Neuronal stem cell (in vitro differentiated cells): Measurements from ENCODE around the gene PDZRN4.
"Not testable (repeated sequence)": the region's sequence is repeated elsewhere in the genome, so short reads cannot be mapped to it uniquely, and the experiment has no call there.

Source experiments
- DNase-seq: peaks from one replicate; pipeline ENCODE4 v3.0.0-alpha.2; 2013; ENCODE audit warnings: low spot score
- H2AFZ ChIP-seq: one replicate; pipeline ENCODE4 v1.6.1; 2013; ENCODE audit warnings: mild to moderate bottlenecking, low read length, inconsistent platforms
- H2AK5ac ChIP-seq: 2 replicates; pipeline ENCODE4 v1.6.1; 2013; ENCODE audit warnings: low read depth, mild to moderate bottlenecking, inconsistent platforms, low read length, moderate library complexity, mixed read lengths
- H2BK120ac ChIP-seq: 2 replicates; pipeline ENCODE4 v1.6.1; 2013; ENCODE audit warnings: low read depth, mild to moderate bottlenecking, inconsistent platforms, low read length, moderate library complexity, mixed read lengths
- H2BK12ac ChIP-seq: one replicate; pipeline ENCODE4 v1.6.1; 2013; ENCODE audit warnings: low read length, inconsistent platforms
- H2BK15ac ChIP-seq: 2 replicates; pipeline ENCODE4 v1.6.1; 2013; ENCODE audit warnings: mild to moderate bottlenecking, low read length, inconsistent platforms, mixed read lengths
- H2BK5ac ChIP-seq: one replicate; pipeline ENCODE4 v1.6.1; 2013; ENCODE audit warnings: inconsistent platforms, mild to moderate bottlenecking, low read length, moderate library complexity
- H3K14ac ChIP-seq: one replicate; pipeline ENCODE4 v1.6.1; 2013; ENCODE audit warnings: low read length, inconsistent platforms
- H3K18ac ChIP-seq: 2 replicates; pipeline ENCODE4 v1.6.1; 2013; ENCODE audit warnings: low read length, inconsistent platforms
- H3K23ac ChIP-seq: 2 replicates; pipeline ENCODE4 v1.6.1; 2013; ENCODE audit warnings: low read depth, mild to moderate bottlenecking, mixed read lengths, low read length, inconsistent platforms; ENCODE audit not compliant: poor library complexity
- H3K27ac ChIP-seq: replicated peaks from 3 replicates; pipeline ENCODE4 v1.5.1; 2013; ENCODE audit warnings: low read length, inconsistent platforms
- H3K27me3 ChIP-seq, 3 experiments: 2 replicates each; pipeline ENCODE4 v1.6.1; 2013; ENCODE audit warnings: low read length in 3 of 3, mild to moderate bottlenecking in 2 of 3, inconsistent platforms in 1 of 3, low read depth in 1 of 3, mixed read lengths in 1 of 3, moderate library complexity in 1 of 3; ENCODE audit not compliant: control insufficient read depth in 3 of 3, insufficient read depth in 3 of 3
- H3K36me3 ChIP-seq, 2 donors: replicated peaks in 1 of 2; 2 replicates each; pipeline ENCODE4 v1.6.1; 2013; ENCODE audit warnings: low read length in 2 of 2; ENCODE audit not compliant: control insufficient read depth in 2 of 2, insufficient read depth in 2 of 2
- H3K4ac ChIP-seq: 2 replicates; pipeline ENCODE4 v1.6.1; 2013; ENCODE audit warnings: inconsistent platforms, mild to moderate bottlenecking, low read length, moderate library complexity
- H3K4me1 ChIP-seq, 2 donors: 1 replicate in 1 of 2; 2 replicates in 1 of 2; pipeline ENCODE4 v1.6.1; 2013; ENCODE audit warnings: low read length in 2 of 2, low read depth in 1 of 2; ENCODE audit not compliant: control insufficient read depth in 2 of 2, insufficient read depth in 1 of 2
- H3K4me2 ChIP-seq: one replicate; pipeline ENCODE4 v1.6.1; 2013; ENCODE audit warnings: mild to moderate bottlenecking, low read length, inconsistent platforms; ENCODE audit not compliant: insufficient read depth, poor library complexity, severe bottlenecking
- H3K4me3 ChIP-seq, 2 donors: 2 replicates each; pipeline ENCODE4 v1.5.1; 2013; ENCODE audit warnings: low read length in 2 of 2, mild to moderate bottlenecking in 2 of 2, inconsistent platforms in 1 of 2, moderate library complexity in 1 of 2
- H3K79me1 ChIP-seq: one replicate; pipeline ENCODE4 v1.6.1; 2013; ENCODE audit warnings: low read depth, mild to moderate bottlenecking, inconsistent platforms, low read length, moderate library complexity
- H3K9ac ChIP-seq: one replicate; pipeline ENCODE4 v1.6.1; 2013; ENCODE audit warnings: mild to moderate bottlenecking, low read depth, low read length, inconsistent platforms; ENCODE audit not compliant: poor library complexity
- H3K9me3 ChIP-seq, 2 donors: replicated peaks in 1 of 2; 2 replicates each; pipeline versions ENCODE3 to v1.6.1; 2013; ENCODE audit warnings: low read length in 2 of 2, mild to moderate bottlenecking in 2 of 2, inconsistent platforms in 1 of 2, low read depth in 1 of 2, mixed read lengths in 1 of 2, moderate library complexity in 1 of 2; ENCODE audit not compliant: control insufficient read depth in 2 of 2, insufficient read depth in 1 of 2
- H4K8ac ChIP-seq: one replicate; pipeline ENCODE4 v1.6.1; 2013; ENCODE audit warnings: low read depth, mild to moderate bottlenecking, inconsistent platforms, low read length, moderate library complexity
- H4K91ac ChIP-seq: one replicate; pipeline ENCODE4 v1.6.1; 2013; ENCODE audit warnings: low read length, low read depth, mild to moderate bottlenecking, inconsistent platforms; ENCODE audit not compliant: poor library complexity
- WGBS, 2 donors: extraction: QIAGEN DNeasy Blood & Tissue Kit; methylation state at CpG; one replicate each; pipeline ENCODE4 v1.1.7; 2013; ENCODE audit warnings: missing lambda C conversion rate in 2 of 2, mixed read lengths in 1 of 2; ENCODE audit not compliant: insufficient read length in 2 of 2, insufficient replicate concordance in 1 of 2; ENCODE audit errors: extremely low coverage in 2 of 2; 5-methylcytosine and 5-hydroxymethylcytosine counted together

Gene PDZRN4

GRCh38 chr12:41263196-41263595, 75.1 kb downstream of the PDZRN4 start:
- WGBS, 2 donors, result no CpG with 5 or more reads among the region's 6 CpGs
- H3K27me3 ChIP-seq, H3K4ac ChIP-seq, H3K79me1 ChIP-seq, H3K18ac ChIP-seq, H2BK12ac ChIP-seq, H4K8ac ChIP-seq, H2AFZ ChIP-seq, H3K4me2 ChIP-seq, H2BK15ac ChIP-seq, H3K4me1 ChIP-seq, H2BK5ac ChIP-seq, H3K27ac ChIP-seq, H3K36me3 ChIP-seq, H4K91ac ChIP-seq, H2AK5ac ChIP-seq, H3K9me3 ChIP-seq, H3K4me3 ChIP-seq, DNase-seq, H3K14ac ChIP-seq, H3K23ac ChIP-seq, H2BK120ac ChIP-seq, H3K9ac ChIP-seq: not testable (repeated sequence)

GRCh38 chr12:41264281-41264680, 76.2 kb downstream of the PDZRN4 start:
- no peak overlapping the region for H3K27ac ChIP-seq
- H4K8ac ChIP-seq, result no peak overlapping the region
- H3K14ac ChIP-seq, result no peak overlapping the region
- no peak overlapping the region for H3K9ac ChIP-seq
- H2BK15ac ChIP-seq, result no peak overlapping the region
- no peak overlapping the region for H3K4me3 ChIP-seq
- H3K18ac ChIP-seq, result no peak overlapping the region
- no peak overlapping the region for H3K23ac ChIP-seq
- H2BK12ac ChIP-seq, result no peak overlapping the region
- DNase-seq, result no peak
- H3K4ac ChIP-seq, result no peak overlapping the region
- no peak overlapping the region for H2BK5ac ChIP-seq
- no peak overlapping the region for H2BK120ac ChIP-seq
- H3K36me3 ChIP-seq, result no peaks in the 10 kb centered on the region
- no peak overlapping the region for H3K4me2 ChIP-seq
- H3K4me1 ChIP-seq, result no peaks in the 10 kb centered on the region
- no peaks in the 10 kb centered on the region for H3K79me1 ChIP-seq
- H3K9me3 ChIP-seq, result no peaks in the 10 kb centered on the region
- no peaks in the 10 kb centered on the region for H3K27me3 ChIP-seq
- no peak overlapping the region for H4K91ac ChIP-seq
- H2AFZ ChIP-seq, result no peak overlapping the region
- no peak overlapping the region for H2AK5ac ChIP-seq

GRCh38 chr12:41269056-41269455, 80.9 kb downstream of the PDZRN4 start:
- no peaks in the 10 kb centered on the region for H3K4me1 ChIP-seq
- no CpG with 5 or more reads among the region's 1 CpG for WGBS, 2 donors
- H2BK15ac ChIP-seq, result no peak overlapping the region
- no peak overlapping the region for H4K8ac ChIP-seq
- H3K36me3 ChIP-seq, result no peaks in the 10 kb centered on the region
- no peak for DNase-seq
- H2AK5ac ChIP-seq, result no peak overlapping the region
- H3K27ac ChIP-seq, result no peak overlapping the region
- no peak overlapping the region for H2BK120ac ChIP-seq
- no peak overlapping the region for H3K14ac ChIP-seq
- H3K4me2 ChIP-seq, result no peak overlapping the region
- no peak overlapping the region for H2BK5ac ChIP-seq
- no peaks in the 10 kb centered on the region for H3K79me1 ChIP-seq
- no peak overlapping the region for H3K18ac ChIP-seq
- H3K9ac ChIP-seq, result no peak overlapping the region
- no peak overlapping the region for H3K23ac ChIP-seq
- H4K91ac ChIP-seq, result no peak overlapping the region
- H3K4me3 ChIP-seq, result no peak overlapping the region
- no peaks in the 10 kb centered on the region for H3K9me3 ChIP-seq
- no peak overlapping the region for H2BK12ac ChIP-seq
- no peaks in the 10 kb centered on the region for H3K27me3 ChIP-seq
- no peak overlapping the region for H3K4ac ChIP-seq
- no peak overlapping the region for H2AFZ ChIP-seq

GRCh38 chr12:41271489-41271888, 83.4 kb downstream of the PDZRN4 start:
- H2BK5ac ChIP-seq, result no peak overlapping the region
- H2AK5ac ChIP-seq, result no peak overlapping the region
- H3K18ac ChIP-seq, result no peak overlapping the region
- no peaks in the 10 kb centered on the region for H3K9me3 ChIP-seq
- no peak overlapping the region for H3K4me2 ChIP-seq
- no peak overlapping the region for H3K23ac ChIP-seq
- H4K91ac ChIP-seq, result no peak overlapping the region
- H3K14ac ChIP-seq, result no peak overlapping the region
- H3K4ac ChIP-seq, result no peak overlapping the region
- no peaks in the 10 kb centered on the region for H3K36me3 ChIP-seq
- no peak for DNase-seq
- H3K27me3 ChIP-seq, result no peaks in the 10 kb centered on the region
- no peak overlapping the region for H3K27ac ChIP-seq
- H2AFZ ChIP-seq, result peak overlapping the region; percentile 13
- no peaks in the 10 kb centered on the region for H3K4me1 ChIP-seq
- H2BK15ac ChIP-seq, result no peak overlapping the region
- H4K8ac ChIP-seq, result no peak overlapping the region
- no CpG with 5 or more reads among the region's 3 CpGs for WGBS, 2 donors
- no peak overlapping the region for H3K9ac ChIP-seq
- no peak overlapping the region for H2BK120ac ChIP-seq
- no peak overlapping the region for H3K4me3 ChIP-seq
- H2BK12ac ChIP-seq, result no peak overlapping the region
- no peaks in the 10 kb centered on the region for H3K79me1 ChIP-seq
